OCI-LY7 (cell line): ENCODE data around the gene PAXIP1.

Source experiments
- CTCF ChIP-seq: fragments of 200-600 bp; sonication (generic); conservative IDR thresholded peaks from 2 replicates; pipeline ENCODE4 v1.5.1; 2014; ENCODE audit warnings: mild to moderate bottlenecking, antibody characterized with exemption, low read length, moderate library complexity, mixed read lengths
- EZH2phosphoT487 ChIP-seq: fragments of 200-600 bp; sonication (generic); IDR thresholded peaks from 2 replicates; pipeline ENCODE4 v1.6.1; 2018; ENCODE audit warnings: low read depth, borderline replicate concordance, mild to moderate bottlenecking, mixed run types, antibody characterized with exemption, low read length, moderate library complexity, mixed read lengths

GRCh38 chr7:154931906-154932305 lies 71.0 kb downstream of the PAXIP1 start:
- no peak for TF ChIP-seq CTCF
- TF ChIP-seq EZH2phosphoT487 = no peak
